ENCODE measurements around the gene DNMBP. TPM values are rescaled to one million over a fixed set of nuclear protein-coding genes. Genes with fewer than 3 reads are reported as not detected.

Gene DNMBP
- total and polyA plus RNA-seq, 2 of the 8 experiments (the other 6 are each of a cell fraction or from before 2014, with no cell fraction given) = 19.1 to 26.4 TPM

DNA sequence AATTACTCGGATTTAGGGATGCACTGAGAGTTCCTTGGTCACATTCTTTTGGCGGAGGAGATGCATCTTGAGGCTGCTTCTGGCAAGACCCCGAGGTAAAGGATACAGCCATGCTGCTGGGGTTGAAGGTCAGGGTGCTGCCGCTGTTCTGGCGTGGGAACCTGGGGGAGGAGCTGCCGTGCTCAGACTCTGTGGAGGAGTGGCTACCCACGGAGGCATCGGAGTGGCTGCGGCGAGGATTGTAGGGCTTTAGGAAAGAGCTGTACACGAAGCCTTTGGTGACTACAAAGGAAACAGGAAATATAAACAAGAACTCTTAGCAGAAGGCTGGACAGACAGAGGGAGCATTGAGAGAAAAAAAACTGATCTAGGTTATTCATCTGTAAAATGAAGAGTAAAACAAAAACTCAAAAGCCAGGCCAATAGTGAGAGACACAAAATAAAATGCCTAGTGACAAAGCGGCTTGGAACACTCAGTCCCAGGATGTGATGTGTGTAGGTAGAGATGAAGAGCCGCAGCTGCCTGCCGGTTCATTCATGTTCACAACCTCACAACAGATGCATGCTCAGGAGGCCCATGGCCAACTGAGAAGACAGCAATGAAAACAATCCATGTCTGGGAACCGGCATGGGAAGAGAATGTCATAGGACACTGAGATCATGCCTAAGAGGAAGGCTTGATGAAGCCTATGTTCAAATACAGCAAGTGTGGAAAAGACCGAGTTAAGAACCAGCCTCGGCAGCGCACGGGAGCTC, 129.5 kb downstream of the DNMBP start:
- H3K4me3 ChIP-seq (ENCODE audit: extremely low read depth in 1 of 4, insufficient read depth in 2 of 4, low read depth in 3 of 4, low read length in 4 of 4) = no peak overlapping the region
- no peak overlapping the region; the same call in 1 of the 2 replicates for H2BK5ac ChIP-seq (ENCODE audit: low read depth, low read length)
- H3K27me3 ChIP-seq (replicated peaks in 1 of 4; ENCODE audit: control insufficient read depth in 3 of 4, extremely low read depth in 1 of 4, insufficient read depth in 3 of 4, low read length in 3 of 4) = no peaks in the 10 kb centered on the region
- no peak overlapping the region for H3K4ac ChIP-seq (replicated peaks; ENCODE audit: insufficient read length, low read depth, low read length)
- DNase-seq (ENCODE audit: low read depth in 1 of 2, low spot score in 2 of 2) (no peak), FAIRE-seq (no peak)
- no peak overlapping the region for H2BK12ac ChIP-seq (ENCODE audit: low read depth, low read length)
- no peak overlapping the region for H2BK20ac ChIP-seq (ENCODE audit: low read length)
- no peak overlapping the region for H2BK15ac ChIP-seq (ENCODE audit: low read length)
- H3K23ac ChIP-seq (ENCODE audit: insufficient read length) = no peak overlapping the region
- no peak overlapping the region for H2BK120ac ChIP-seq (replicated peaks; ENCODE audit: low read depth, low read length)
- H4K91ac ChIP-seq (replicated peaks; ENCODE audit: insufficient read length, low read length) = no peak overlapping the region
- no peak overlapping the region for H3K9ac ChIP-seq (replicated peaks in 1 of 4; ENCODE audit: extremely low read depth in 1 of 4, low read depth in 3 of 4, low read length in 3 of 4)
- no peak for TF ChIP-seq SIX5 (IDR thresholded peaks at IDR 0.05; ENCODE audit: low read depth, low read length)
- no peak for TF ChIP-seq YY1 (IDR thresholded peaks at IDR 0.05; ENCODE audit: low read depth, low read length)
- no peak for TF ChIP-seq POU5F1 (IDR thresholded peaks at IDR 0.05; ENCODE audit: low read depth, low read length)
- no peak for TF ChIP-seq GTF2F1 (IDR thresholded peaks at IDR 0.05; ENCODE audit: borderline replicate concordance, low read depth, low read length)
- TF ChIP-seq BRCA1 (IDR thresholded peaks at IDR 0.05; ENCODE audit: low read depth, low read length) = no peak
- H4K8ac ChIP-seq (ENCODE audit: extremely low read depth, insufficient read depth, low read length) = no peak overlapping the region
- no peak overlapping the region for H2AK5ac ChIP-seq (ENCODE audit: low read depth, low read length)
- H3K4me2 ChIP-seq (ENCODE audit: insufficient read depth in 1 of 2, low read depth in 2 of 2, low read length in 2 of 2) = no peak overlapping the region
- H4K20me1 ChIP-seq (replicated peaks in 1 of 2; ENCODE audit: control insufficient read depth in 1 of 2, insufficient read depth in 2 of 2, low read length in 2 of 2) = peaks cover 5 to 8% of the 10 kb centered on the region in 2 experiments
- H2AFZ ChIP-seq (ENCODE audit: low read length) = no peak overlapping the region
- H4K5ac ChIP-seq (ENCODE audit: insufficient read length, low read depth, low read length) = no peak overlapping the region
- no peaks in the 10 kb centered on the region for H3K4me1 ChIP-seq (replicated peaks in 1 of 4; ENCODE audit: control insufficient read depth in 3 of 4, insufficient read depth in 4 of 4, low read length in 3 of 4)
- WGBS, 2 experiments (ENCODE audit: extremely low coverage in 1 of 2, insufficient coverage in 1 of 2, insufficient read length in 1 of 2, insufficient replicate concordance in 2 of 2, low coverage in 1 of 2, low lambda C conversion rate in 2 of 2, missing lambda C conversion rate in 1 of 2) = 93% methylated on average over 19 of the region's 19 CpGs; no CpG with 5 or more reads in 1 of the 2 experiments
- no peak overlapping the region for H3K56ac ChIP-seq (replicated peaks; ENCODE audit: insufficient read length, low read depth, low read length)
- no peak overlapping the region for H3K14ac ChIP-seq (ENCODE audit: insufficient read length)
- CTCF ChIA-PET (ENCODE audit: partially characterized antibody) = interaction anchor here (1.0 to 6.7 kb wide), 5 partner anchors 13 to 53 kb away, joined by 3 to 47 read pairs (median 4); no protein-coding TSS in a partner anchor
- H3K18ac ChIP-seq (ENCODE audit: extremely low read depth, low read length) = no peak overlapping the region
- POLR2A ChIA-PET (ENCODE audit: partially characterized antibody) = interaction anchor here (1.2 to 6.0 kb wide), 6 partner anchors 9 to 30 kb away, joined by 3 to 27 read pairs (median 8); no protein-coding TSS in a partner anchor
- no peaks in the 10 kb centered on the region; the same call in 1 of the 2 replicates for H3K79me1 ChIP-seq (ENCODE audit: low read depth, low read length)
- H3K79me2 ChIP-seq (ENCODE audit: control insufficient read depth in 1 of 2, insufficient read depth in 2 of 2, low read length in 2 of 2) = no peaks in the 10 kb centered on the region
- H3K9me3 ChIP-seq (ENCODE audit: insufficient read depth in 2 of 2, low read depth in 1 of 2, low read length in 1 of 2) = no peaks in the 10 kb centered on the region
- H3K27ac ChIP-seq (ENCODE audit: low read depth, low read length) = no peak overlapping the region
- peaks cover 69 to 100% (median 94%) of the 10 kb centered on the region in 4 experiments for H3K36me3 ChIP-seq (ENCODE audit: control insufficient read depth in 2 of 4, insufficient read depth in 4 of 4, low read length in 3 of 4)
- H3K23me2 ChIP-seq (ENCODE audit: low read depth, low read length) = no peaks in the 10 kb centered on the region

Measured in H1 (cell line).